22Rv1 (cell line): ENCODE measurements around the gene WWOX.

Experiments
- ZFX ChIP-seq: fragments of 450-650 bp; IDR thresholded peaks from 2 replicates; pipeline ENCODE4 v1.6.1; 2017; ENCODE audit warnings: antibody characterized with exemption, borderline replicate concordance
- TF ChIP-seq, protein P1 (sequence below): fragments of 450-650 bp; IDR thresholded peaks from 2 replicates; pipeline ENCODE4 v1.5.1; 2017; ENCODE audit warnings: mild to moderate bottlenecking

GRCh38 chr16:79209308-79209707 is 1109.9 kb downstream of the WWOX start:
- TF ChIP-seq, protein P1, sequence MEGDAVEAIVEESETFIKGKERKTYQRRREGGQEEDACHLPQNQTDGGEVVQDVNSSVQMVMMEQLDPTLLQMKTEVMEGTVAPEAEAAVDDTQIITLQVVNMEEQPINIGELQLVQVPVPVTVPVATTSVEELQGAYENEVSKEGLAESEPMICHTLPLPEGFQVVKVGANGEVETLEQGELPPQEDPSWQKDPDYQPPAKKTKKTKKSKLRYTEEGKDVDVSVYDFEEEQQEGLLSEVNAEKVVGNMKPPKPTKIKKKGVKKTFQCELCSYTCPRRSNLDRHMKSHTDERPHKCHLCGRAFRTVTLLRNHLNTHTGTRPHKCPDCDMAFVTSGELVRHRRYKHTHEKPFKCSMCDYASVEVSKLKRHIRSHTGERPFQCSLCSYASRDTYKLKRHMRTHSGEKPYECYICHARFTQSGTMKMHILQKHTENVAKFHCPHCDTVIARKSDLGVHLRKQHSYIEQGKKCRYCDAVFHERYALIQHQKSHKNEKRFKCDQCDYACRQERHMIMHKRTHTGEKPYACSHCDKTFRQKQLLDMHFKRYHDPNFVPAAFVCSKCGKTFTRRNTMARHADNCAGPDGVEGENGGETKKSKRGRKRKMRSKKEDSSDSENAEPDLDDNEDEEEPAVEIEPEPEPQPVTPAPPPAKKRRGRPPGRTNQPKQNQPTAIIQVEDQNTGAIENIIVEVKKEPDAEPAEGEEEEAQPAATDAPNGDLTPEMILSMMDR: no peak
- TF ChIP-seq ZFX: no peak
